HCT116 (cell line): ENCODE results near the gene PRKCZ. TPM values are rescaled to one million over a fixed set of nuclear protein-coding genes. Genes with fewer than 3 reads are reported as not detected.

ENCODE experiments used
- ATAC-seq: fragments of 200-7000 bp; cut with Tn5 transposase; 2 replicates; pipeline ENCODE4 v1.9.1; 2020; ENCODE audit warnings: mild to moderate bottlenecking, moderate library complexity
- BruUV-seq: library from RNA; stranded (reverse); fragments of 400-500 nt; replicated peaks from 2 replicates; lab custom pipeline; 2021; lab: Mats Ljungman, UMichigan
- CTCF ChIA-PET: fragments of 300-600 bp; sonication (Branson Sonifier 250); formaldehyde crosslinking; loops from one replicate; lab custom pipeline; 2021; ENCODE audit warnings: antibody characterized with exemption; lab: Charles Lee
- POLR2A ChIA-PET: fragments of 300-600, 350-600 bp; sonication (Branson Sonifier 250); formaldehyde crosslinking; loops from one replicate; lab custom pipeline; 2021; ENCODE audit warnings: antibody characterized with exemption; lab: Charles Lee
- RAD21 ChIA-PET, 2 experiments: fragments of 300-600 bp; sonication (Branson Sonifier 250); formaldehyde crosslinking; loops; one replicate each; lab custom pipeline; 2023; ENCODE audit warnings: low total read pairs in 2 of 2; ENCODE audit not compliant: uncharacterized antibody in 2 of 2, unreplicated experiment in 2 of 2, low non-redundant PET in 1 of 2; lab: Charles Lee
- DNase-seq: peaks from one replicate; pipeline ENCODE4 v3.0.0-alpha.2; 2010; ENCODE audit warnings: low read depth, low spot score
- H2AFZ ChIP-seq: fragments of 200-600 bp; shearing (Covaris generic), sonication (generic); 2 replicates; pipeline ENCODE4 v1.6.1; 2017; ENCODE audit warnings: low read depth, mixed run types, mixed read lengths, antibody characterized with exemption, low read length; ENCODE audit not compliant: poor library complexity, severe bottlenecking
- H3K27ac ChIP-seq: 2 replicates; pipeline ENCODE4 v1.5.1; 2012; ENCODE audit warnings: low read depth, low read length
- H3K27me3 ChIP-seq: fragments of 200-600 bp; sonication (generic); 2 replicates; pipeline ENCODE4 v1.6.1; 2016; ENCODE audit warnings: mixed run types, low read length, mixed read lengths; ENCODE audit not compliant: insufficient read depth
- H3K36me3 ChIP-seq, 2 experiments: fragments of 200-500 bp in 1 of 2; fragments of 200-600 bp in 1 of 2; sonication (Bioruptor generic) in 1 of 2; sonication (generic) in 1 of 2; 2 replicates each; pipeline versions ENCODE4 v1.5.1 to v1.6.1; 2014 to 2016; ENCODE audit warnings: low read length in 2 of 2, inconsistent platforms in 1 of 2, mixed read lengths in 1 of 2, mixed run types in 1 of 2; ENCODE audit not compliant: insufficient read depth in 2 of 2, control insufficient read depth in 1 of 2
- H3K4me1 ChIP-seq, 2 experiments: fragments of 200-600 bp in 1 of 2; sonication (generic) in 1 of 2; 2 replicates each; pipeline versions ENCODE4 v1.5.1 to v1.6.1; 2012 to 2017; ENCODE audit warnings: low read length in 2 of 2, inconsistent platforms in 1 of 2, mild to moderate bottlenecking in 1 of 2, mixed read lengths in 1 of 2, mixed run types in 1 of 2, moderate library complexity in 1 of 2; ENCODE audit not compliant: insufficient read depth in 2 of 2, control insufficient read depth in 1 of 2
- H3K4me2 ChIP-seq: fragments of 200-600 bp; sonication (generic); 2 replicates; pipeline ENCODE4 v1.6.1; 2017; ENCODE audit warnings: mixed run types, low read length, mixed read lengths
- H3K4me3 ChIP-seq, 2 experiments: fragments of 200-600 bp in 1 of 2; sonication (generic) in 1 of 2; replicated peaks in 1 of 2; 2 replicates each; pipeline ENCODE4 v1.5.1; 2011 to 2016; ENCODE audit warnings: low read length in 2 of 2, control low read depth in 1 of 2, low read depth in 1 of 2, mild to moderate bottlenecking in 1 of 2, mixed read lengths in 1 of 2, mixed run types in 1 of 2
- H3K79me2 ChIP-seq: fragments of 200-600 bp; sonication (generic); 2 replicates; pipeline ENCODE4 v1.6.1; 2017; ENCODE audit warnings: mild to moderate bottlenecking, mixed run types, low read length, moderate library complexity, mixed read lengths; ENCODE audit not compliant: insufficient read depth
- H3K9ac ChIP-seq: fragments of 200-600 bp; sonication (generic); 2 replicates; pipeline ENCODE4 v1.6.1; 2016; ENCODE audit warnings: low read length, mixed read lengths
- H3K9me2 ChIP-seq: fragments of 200-600 bp; sonication (generic), shearing (Covaris generic); 2 replicates; pipeline ENCODE4 v1.6.1; 2017; ENCODE audit warnings: mixed run types, mild to moderate bottlenecking, moderate library complexity; ENCODE audit not compliant: insufficient read depth
- H3K9me3 ChIP-seq, 2 experiments: fragments of 200-500 bp in 1 of 2; fragments of 200-600 bp in 1 of 2; sonication (Bioruptor generic) in 1 of 2; sonication (generic) in 1 of 2; 2 replicates each; pipeline ENCODE4 v1.6.1; 2014 to 2017; ENCODE audit warnings: low read length in 2 of 2, mixed read lengths in 2 of 2, inconsistent platforms in 1 of 2, low read depth in 1 of 2, mild to moderate bottlenecking in 1 of 2, mixed run types in 1 of 2, moderate library complexity in 1 of 2; ENCODE audit not compliant: control insufficient read depth in 1 of 2, insufficient read depth in 1 of 2
- H4K20me1 ChIP-seq: fragments of 200-600 bp; sonication (generic), shearing (Covaris generic); 2 replicates; pipeline ENCODE4 v1.6.1; 2017; ENCODE audit warnings: mixed run types, mild to moderate bottlenecking, moderate library complexity; ENCODE audit not compliant: insufficient read depth
- CEBPB ChIP-seq: IDR thresholded peaks from 2 replicates; pipeline ENCODE4 v1.6.1; 2012; ENCODE audit warnings: low read depth
- CTCF ChIP-seq, 3 experiments: fragments of 200-600 bp in 1 of 3; sonication (generic) in 1 of 3; IDR thresholded peaks in 2 of 3; conservative IDR thresholded peaks in 1 of 3; 2 replicates each; pipeline ENCODE4 v1.5.1; 2012 to 2017; ENCODE audit warnings: low read depth in 2 of 3, low read length in 2 of 3, antibody characterized with exemption in 1 of 3, borderline replicate concordance in 1 of 3, control low read depth in 1 of 3, mild to moderate bottlenecking in 1 of 3, mixed read lengths in 1 of 3, mixed run types in 1 of 3, moderate library complexity in 1 of 3; ENCODE audit not compliant: insufficient read depth in 1 of 3
- POLR2AphosphoS5 ChIP-seq: IDR thresholded peaks from 2 replicates; pipeline ENCODE4 v1.6.1; 2011; ENCODE audit warnings: mild to moderate bottlenecking, low read depth, low read length, moderate library complexity
- SP1 ChIP-seq: IDR thresholded peaks from 2 replicates; pipeline ENCODE4 v1.6.1; 2012; ENCODE audit warnings: low read depth
- YY1 ChIP-seq: IDR thresholded peaks from 2 replicates; pipeline ENCODE4 v1.6.1; 2011; ENCODE audit warnings: low read length, low read depth, moderate library complexity, mild to moderate bottlenecking; ENCODE audit not compliant: insufficient replicate concordance; ENCODE audit errors: extremely low read depth
- ZFX ChIP-seq: fragments of 450-650 bp; IDR thresholded peaks from 2 replicates; pipeline ENCODE4 v1.6.1; 2017
- intact Hi-C: fragments of 100-400 bp; cut with micrococcal nuclease; formaldehyde crosslinking; loops from 2 replicates; pipeline ENCODE4 v1.10.0; 2022
- total RNA-seq: library from RNA; stranded (reverse); gene quantifications from one replicate; pipeline ENCODE4 v1.2.1, GENCODE V29; 2021; ENCODE audit not compliant: unreplicated experiment

PRKCZ gene
- total RNA-seq, 1 experiment from 2014 or later = 46.8 TPM

GRCh38 chr1:2194319-2194897 lies 144.2 kb downstream of the PRKCZ start, which contains the start of gene FAAP20:
Gene FAAP20 (minus strand): TSS chr1:2194772. CDS start chr1:2194749, 23 bp downstream.
- H3K36me3 ChIP-seq = no peaks in the 10 kb centered on the region
- H3K4me1 ChIP-seq = peaks cover 18 to 44% of the 10 kb centered on the region in 2 experiments; a peak in 3 of 4 replicates
- intact Hi-C loops = no loop called here
- H3K9ac ChIP-seq = peak within 1 kb of the TSS; percentile 65
- peaks cover 14% of the 10 kb centered on the region for H3K79me2 ChIP-seq
- ChIA-PET CTCF (interaction anchor here (0.6 to 8.1 kb wide), 21 partner anchors 10 to 605 kb away, joined by 3 to 271 read pairs (median 4); partner anchors contain the start of genes MORN1, PANK4, PEX10 and RER1), RAD21 (interaction anchor here (0.7 to 3.0 kb wide), 8 partner anchors 10 to 391 kb away, joined by 3 to 33 read pairs (median 5); partner anchors contain the start of genes MORN1 (in 1 of the 2) and RER1 (in 1 of the 2)), POLR2A (interaction anchor here (0.9 to 1.2 kb wide), 3 partner anchors 117 to 197 kb away, joined by 3 to 16 read pairs (median 3); partner anchors contain the start of genes MORN1 and RER1)
- peak; percentile 65 for ATAC-seq
- peak within 1 kb of the TSS; percentile 62 to 64 for H3K4me3 ChIP-seq
- peak within 1 kb of the TSS; percentile 64 for H3K27ac ChIP-seq
- no peaks in the 10 kb centered on the region for H3K27me3 ChIP-seq
- peak; percentile 26 for DNase-seq
- no peak for TF ChIP-seq SP1
- peak; percentile 68; the same call in 1 of the 2 replicates for TF ChIP-seq POLR2AphosphoS5
- TF ChIP-seq ZFX = no peak
- TF ChIP-seq, all 23 proteins: peak for 1
- no peaks in the 10 kb centered on the region for H3K9me2 ChIP-seq
- H2AFZ ChIP-seq = peak within 1 kb of the TSS; percentile 61
- no peaks in the 10 kb centered on the region for H3K9me3 ChIP-seq
- BruUV-seq = no TSS peak
- no peaks in the 10 kb centered on the region for H4K20me1 ChIP-seq
- H3K4me2 ChIP-seq = peak within 1 kb of the TSS; percentile 89

GRCh38 chr1:2194898-2195673 lies 144.9 kb downstream of the PRKCZ start:
- no peaks in the 10 kb centered on the region for H4K20me1 ChIP-seq
- BruUV-seq = no TSS peak
- DNase-seq = peak; percentile 67
- CTCF ChIA-PET = interaction anchor here (0.6 to 8.1 kb wide), 21 partner anchors 9 to 605 kb away, joined by 3 to 271 read pairs (median 4); partner anchors contain the start of genes MORN1, PANK4, PEX10 and RER1
- ATAC-seq = peak; percentile 80
- H3K79me2 ChIP-seq = peaks cover 14% of the 10 kb centered on the region
- H3K36me3 ChIP-seq = no peaks in the 10 kb centered on the region
- H2AFZ ChIP-seq = peak overlapping the region; percentile 61
- TF ChIP-seq CEBPB = no peak
- TF ChIP-seq YY1 = peak; percentile 51
- TF ChIP-seq CTCF (IDR thresholded peaks at IDR 0.05 in 2 of 3, conservative IDR thresholded peaks at IDR 0.05 in 1 of 3; ENCODE audit: borderline replicate concordance in 1 of 3, insufficient read depth in 1 of 3, low read depth in 2 of 3, low read length in 2 of 3) = peak in 2 of 3 experiments; percentile 85 to 90; a peak in 4 of 6 replicates
- no peaks in the 10 kb centered on the region for H3K27me3 ChIP-seq
- H3K4me3 ChIP-seq = peak overlapping the region; percentile 49 to 62
- RAD21 ChIA-PET = interaction anchor here (0.6 to 3.0 kb wide), 9 partner anchors 9 to 391 kb away, joined by 3 to 33 read pairs (median 5); partner anchors contain the start of genes MORN1 (in 1 of the 2) and RER1 (in 1 of the 2)
- POLR2A ChIA-PET = interaction anchor here (0.9 to 1.2 kb wide), 3 partner anchors 117 to 196 kb away, joined by 3 to 16 read pairs (median 3); partner anchors contain the start of genes MORN1 and RER1
- H3K9ac ChIP-seq = peak overlapping the region; percentile 62
- peak overlapping the region; percentile 84 for H3K4me2 ChIP-seq
- H3K9me3 ChIP-seq = no peaks in the 10 kb centered on the region
- H3K9me2 ChIP-seq = no peaks in the 10 kb centered on the region
- intact Hi-C loops = loop anchor here (1.0 to 5.0 kb wide), 3 partner anchors 37 to 353 kb away; no protein-coding TSS in a partner anchor
- peak overlapping the region; percentile 49 for H3K27ac ChIP-seq
- peaks cover 14 to 39% of the 10 kb centered on the region in 2 experiments; a peak in 3 of 4 replicates for H3K4me1 ChIP-seq
